ENCODE results near the gene GJD3.

GRCh38 chr17:40331743-40332641 is 32.5 kb downstream of the GJD3 start:
- TF ChIP-seq, protein P1, sequence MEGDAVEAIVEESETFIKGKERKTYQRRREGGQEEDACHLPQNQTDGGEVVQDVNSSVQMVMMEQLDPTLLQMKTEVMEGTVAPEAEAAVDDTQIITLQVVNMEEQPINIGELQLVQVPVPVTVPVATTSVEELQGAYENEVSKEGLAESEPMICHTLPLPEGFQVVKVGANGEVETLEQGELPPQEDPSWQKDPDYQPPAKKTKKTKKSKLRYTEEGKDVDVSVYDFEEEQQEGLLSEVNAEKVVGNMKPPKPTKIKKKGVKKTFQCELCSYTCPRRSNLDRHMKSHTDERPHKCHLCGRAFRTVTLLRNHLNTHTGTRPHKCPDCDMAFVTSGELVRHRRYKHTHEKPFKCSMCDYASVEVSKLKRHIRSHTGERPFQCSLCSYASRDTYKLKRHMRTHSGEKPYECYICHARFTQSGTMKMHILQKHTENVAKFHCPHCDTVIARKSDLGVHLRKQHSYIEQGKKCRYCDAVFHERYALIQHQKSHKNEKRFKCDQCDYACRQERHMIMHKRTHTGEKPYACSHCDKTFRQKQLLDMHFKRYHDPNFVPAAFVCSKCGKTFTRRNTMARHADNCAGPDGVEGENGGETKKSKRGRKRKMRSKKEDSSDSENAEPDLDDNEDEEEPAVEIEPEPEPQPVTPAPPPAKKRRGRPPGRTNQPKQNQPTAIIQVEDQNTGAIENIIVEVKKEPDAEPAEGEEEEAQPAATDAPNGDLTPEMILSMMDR (conservative IDR thresholded peaks at IDR 0.05 in 1 of 2, IDR thresholded peaks at IDR 0.05 in 1 of 2; ENCODE audit: extremely low read depth in 1 of 2, insufficient read depth in 1 of 2, low read depth in 1 of 2, low read length in 2 of 2): no peak
- TF ChIP-seq EZH2 (IDR thresholded peaks at IDR 0.05; ENCODE audit: borderline replicate concordance, low read length): no peak

Data from mammary epithelial cell (primary cell).